HG03060 (cell line): Measurements from ENCODE around the gene DCDC1.
"Not testable (repeated sequence)": the region's sequence is repeated elsewhere in the genome, so short reads cannot be mapped to it uniquely, and the experiment has no call there.

ENCODE experiments used
- ATAC-seq: cut with Tn5 transposase; IDR thresholded peaks from one replicate; pipeline ENCODE4 v1.9.1; 2021; ENCODE audit warnings: low read depth, moderate number of reproducible peaks; ENCODE audit not compliant: unreplicated experiment

DCDC1 gene

GRCh38 chr11:31000381-31000780 lies 369.2 kb downstream of the DCDC1 start:
- no peak for ATAC-seq

GRCh38 chr11:30992513-30992849 lies 377.1 kb downstream of the DCDC1 start:
- no peak for ATAC-seq

- ATAC-seq = no peak
Measured at GRCh38 chr11:30991802-30992512, 377.6 kb downstream of the DCDC1 start.

- no peak for ATAC-seq
Measured at GRCh38 chr11:30991376-30991775, 378.2 kb downstream of the DCDC1 start.

- ATAC-seq = no peak
Measured at GRCh38 chr11:30990625-30991296, 378.8 kb downstream of the DCDC1 start.

GRCh38 chr11:30987819-30988218 lies 381.7 kb downstream of the DCDC1 start:
- ATAC-seq = no peak

GRCh38 chr11:30985536-30985935 lies 384.0 kb downstream of the DCDC1 start:
- no peak for ATAC-seq

- no peak for ATAC-seq
Measured at GRCh38 chr11:30984827-30985226, 384.7 kb downstream of the DCDC1 start.

- no peak for ATAC-seq
Measured at GRCh38 chr11:30984442-30984816, 385.1 kb downstream of the DCDC1 start.

GRCh38 chr11:30983776-30984441 lies 385.6 kb downstream of the DCDC1 start:
- no peak for ATAC-seq

GRCh38 chr11:30983143-30983542 lies 386.4 kb downstream of the DCDC1 start:
- ATAC-seq = no peak

- ATAC-seq = no peak
Measured at GRCh38 chr11:30967579-30967978, 402.0 kb downstream of the DCDC1 start.

- ATAC-seq = no peak
Measured at GRCh38 chr11:30960387-30960992, 409.0 kb downstream of the DCDC1 start.

- ATAC-seq = no peak
Measured at GRCh38 chr11:30956751-30957150, 412.8 kb downstream of the DCDC1 start.

- ATAC-seq = no peak
Measured at GRCh38 chr11:30949838-30950237, 419.7 kb downstream of the DCDC1 start.

GRCh38 chr11:30947715-30948114 lies 421.8 kb downstream of the DCDC1 start:
- not testable (repeated sequence) for ATAC-seq

GRCh38 chr11:30938810-30939209 lies 430.7 kb downstream of the DCDC1 start:
- ATAC-seq = no peak

- ATAC-seq = no peak
Measured at GRCh38 chr11:30938171-30938570, 431.4 kb downstream of the DCDC1 start.

- ATAC-seq = no peak
Measured at GRCh38 chr11:30936491-30936890, 433.0 kb downstream of the DCDC1 start.

GRCh38 chr11:30935861-30936260 lies 433.7 kb downstream of the DCDC1 start:
- ATAC-seq = no peak

- ATAC-seq = no peak
Measured at GRCh38 chr11:30926130-30926529, 443.4 kb downstream of the DCDC1 start.
